ENCODE measurements around the gene FBXO48. TPM values are rescaled to one million over a fixed set of nuclear protein-coding genes. Genes with fewer than 3 reads are reported as not detected.

FBXO48 gene
- total and polyA plus RNA-seq, 2 of the 4 experiments (the other 2 are of a cell fraction): 0.18 to 0.43 TPM

DNA sequence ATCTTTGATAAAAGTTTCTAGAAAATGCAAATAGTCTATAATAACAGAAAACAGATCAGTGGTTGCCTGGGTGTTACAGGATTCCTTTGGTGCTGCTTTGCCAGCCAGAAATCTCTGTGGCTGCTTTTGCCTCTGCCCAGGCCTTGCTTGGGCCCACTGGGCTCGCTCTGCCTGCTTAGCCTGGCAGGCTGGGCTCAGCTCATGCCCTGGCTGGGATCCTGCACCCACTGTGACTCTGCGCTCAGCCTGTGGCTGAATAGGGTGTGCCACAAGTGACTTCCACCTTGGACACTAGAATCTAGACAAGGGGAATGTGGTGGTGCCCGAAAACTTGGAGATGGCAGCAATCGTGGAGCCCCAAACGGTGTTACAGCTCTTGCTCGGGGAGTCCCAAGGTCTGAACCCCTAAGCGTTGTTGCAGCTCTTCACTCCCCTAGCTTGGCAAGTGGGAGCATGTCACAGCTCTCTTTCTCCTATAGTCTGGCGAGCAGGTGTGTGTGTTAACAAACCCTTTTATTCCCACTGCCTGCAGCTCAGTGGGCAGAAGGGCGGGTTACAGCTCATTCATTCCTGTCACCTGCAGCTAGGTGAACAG, 50.9 kb downstream of the FBXO48 start:
- WGBS, 2 experiments (ENCODE audit: extremely low coverage in 2 of 2, insufficient read length in 1 of 2): 100% methylated on average over 1 of the region's 9 CpGs; no CpG with 5 or more reads in 1 of the 2 experiments
- POLR2A ChIA-PET (ENCODE audit: unreplicated experiment): no interaction called here
- no peaks in the 10 kb centered on the region for H3K79me1 ChIP-seq (ENCODE audit: low read depth in 1 of 2, low read length in 2 of 2)

More for the DNA sequence above, 50.9 kb downstream of the FBXO48 start:
- no peaks in the 10 kb centered on the region for H4K20me1 ChIP-seq (ENCODE audit: insufficient read depth, low read length)
- H3K14ac ChIP-seq (replicated peaks; ENCODE audit: low read depth, low read length): no peak overlapping the region
- H3K4me2 ChIP-seq (ENCODE audit: low read depth, low read length): no peak overlapping the region
- in situ Hi-C loops (cut with MboI; ENCODE audit: low sequenced_read_pairs) (no loop called here), dilution Hi-C loops (cut with HindIII; ENCODE audit: low sequenced_read_pairs, unreplicated experiment) (no loop called here), intact Hi-C loops (cut with micrococcal nuclease) (no loop called here)
- DNase-seq (no peak), ATAC-seq (ENCODE audit: low read depth) (no peak)
- no peak overlapping the region for H2AFZ ChIP-seq (replicated peaks; ENCODE audit: low read length, poor library complexity)
- H4K91ac ChIP-seq (ENCODE audit: insufficient read depth, low read depth, low read length): no peak overlapping the region
- H3K9ac ChIP-seq (ENCODE audit: low read depth, low read length): no peak overlapping the region
- H3K4me1 ChIP-seq (ENCODE audit: control insufficient read depth, insufficient read depth, low read length): no peaks in the 10 kb centered on the region
- no peak overlapping the region for H2AK5ac ChIP-seq (ENCODE audit: low read depth, low read length)
- no peaks in the 10 kb centered on the region for H3K9me3 ChIP-seq (ENCODE audit: control insufficient read depth, insufficient read depth, low read length)
- no peak overlapping the region for H3K56ac ChIP-seq (ENCODE audit: extremely low read depth, insufficient read depth, low read length)
- H3K18ac ChIP-seq (ENCODE audit: low read depth, low read length): no peak overlapping the region
- no peaks in the 10 kb centered on the region for H3K36me3 ChIP-seq (ENCODE audit: control insufficient read depth, insufficient read depth, low read length)
- CTCF ChIA-PET: no interaction called here
- no peak overlapping the region for H4K8ac ChIP-seq (ENCODE audit: low read depth in 2 of 2, low read length in 2 of 2)
- no peak overlapping the region for H3K27ac ChIP-seq (ENCODE audit: insufficient read depth, low read length)
- no peak overlapping the region for H3K4me3 ChIP-seq (ENCODE audit: insufficient read depth, low read depth, low read length)
- no peak overlapping the region for H2BK20ac ChIP-seq (ENCODE audit: low read depth, low read length)
- no peak overlapping the region for H3K23ac ChIP-seq (ENCODE audit: low read depth, low read length)
- H2AK9ac ChIP-seq (replicated peaks; ENCODE audit: low read depth, low read length, poor library complexity): no peak overlapping the region
- H2BK5ac ChIP-seq (ENCODE audit: low read depth, low read length, poor library complexity, severe bottlenecking): no peak overlapping the region
- no peak overlapping the region for H2BK120ac ChIP-seq (ENCODE audit: low read depth, low read length)
- no TSS peak for BruUV-seq (replicated peaks)
- H3K4ac ChIP-seq (ENCODE audit: low read depth, low read length): no peak overlapping the region
- no peak overlapping the region for H2BK15ac ChIP-seq (ENCODE audit: low read depth, low read length)
- H3K27me3 ChIP-seq (ENCODE audit: control insufficient read depth, insufficient read depth, low read length): peaks cover 44% of the 10 kb centered on the region
- no peaks in the 10 kb centered on the region for H3K9me1 ChIP-seq (ENCODE audit: insufficient read depth, low read length)
- TF ChIP-seq RCOR1 (IDR thresholded peaks at IDR 0.05; ENCODE audit: insufficient replicate concordance, low read length) (no peak), NFE2L2 (IDR thresholded peaks at IDR 0.05; ENCODE audit: low read depth, low read length) (no peak), MAFK (IDR thresholded peaks at IDR 0.05; ENCODE audit: low read depth, low read length) (no peak), SMC3 (IDR thresholded peaks at IDR 0.05; ENCODE audit: low read depth, low read length) (no peak)
- H4K5ac ChIP-seq (ENCODE audit: low read depth, low read length): no peak overlapping the region

Data from IMR-90 (cell line).